Activated naive CD4-positive, alpha-beta T cell treated with anti-CD3 and anti-CD28 coated beads, Interleukin-2, amount 10 ng/mL, durations not matched to agents 7 days and 5 days (primary cell): ENCODE data around the gene EEF1AKMT3.

Experiments used
- CTCF ChIA-PET: fragments of 350-600 bp; sonication (Branson Sonifier 250); formaldehyde crosslinking; loops from one replicate; lab custom pipeline; 2021; ENCODE audit warnings: antibody characterized with exemption; lab: Charles Lee
- DNase-seq: peaks from one replicate; pipeline ENCODE4 v3.0.0-alpha.2; 2020
- H3K27ac Mint-ChIP-seq: one replicate; pipeline ENCODE4 v1.8.0; 2021; ENCODE audit warnings: mild to moderate bottlenecking, moderate library complexity, mixed read lengths
- H3K27me3 Mint-ChIP-seq: one replicate; pipeline ENCODE4 v1.8.0; 2021; ENCODE audit warnings: mild to moderate bottlenecking, mixed read lengths
- H3K36me3 Mint-ChIP-seq: one replicate; pipeline ENCODE4 v1.8.0; 2021; ENCODE audit warnings: mixed read lengths
- H3K4me1 Mint-ChIP-seq: one replicate; pipeline ENCODE4 v1.8.0; 2021; ENCODE audit warnings: mixed read lengths
- H3K4me3 Mint-ChIP-seq: one replicate; pipeline ENCODE4 v1.8.0; 2021; ENCODE audit warnings: mild to moderate bottlenecking, moderate library complexity, mixed read lengths
- H3K9me3 Mint-ChIP-seq: one replicate; pipeline ENCODE4 v1.8.0; 2021; ENCODE audit warnings: mixed read lengths

Gene EEF1AKMT3

GRCh38 chr12:57821474-57822214 lies 49.2 kb downstream of the EEF1AKMT3 start:
- DNase-seq, result no peak
- Mint-ChIP-seq H3K27me3 (no peaks in the 10 kb centered on the region), H3K4me1 (no peaks in the 10 kb centered on the region), H3K9me3 (no peaks in the 10 kb centered on the region), H3K27ac (no peak overlapping the region), H3K36me3 (peaks cover 58% of the 10 kb centered on the region), H3K4me3 (no peak overlapping the region)
- CTCF ChIA-PET, result no interaction called here

- peaks cover 66% of the 10 kb centered on the region for H3K36me3 Mint-ChIP-seq
- DNase-seq, result no peak
- no peaks in the 10 kb centered on the region for H3K9me3 Mint-ChIP-seq
- CTCF ChIA-PET, result interaction anchor here (0.8 to 1.6 kb wide), 2 partner anchors 20 to 26 kb away, joined by 3 to 6 read pairs; no protein-coding TSS in a partner anchor
- no peaks in the 10 kb centered on the region for H3K4me1 Mint-ChIP-seq
- peak overlapping the region; percentile 22 for H3K27ac Mint-ChIP-seq
- H3K4me3 Mint-ChIP-seq, result no peak overlapping the region
- H3K27me3 Mint-ChIP-seq, result no peaks in the 10 kb centered on the region
Observed at GRCh38 chr12:57822392-57823130, 50.1 kb downstream of the EEF1AKMT3 start.

GRCh38 chr12:57823131-57823907 lies 50.9 kb downstream of the EEF1AKMT3 start:
- H3K4me3 Mint-ChIP-seq, result no peak overlapping the region
- no peaks in the 10 kb centered on the region for H3K9me3 Mint-ChIP-seq
- H3K27ac Mint-ChIP-seq, result peak overlapping the region; percentile 22
- CTCF ChIA-PET, result interaction anchor here (0.8 to 1.6 kb wide), 2 partner anchors 21 to 25 kb away, joined by 3 to 6 read pairs; no protein-coding TSS in a partner anchor
- no peaks in the 10 kb centered on the region for H3K27me3 Mint-ChIP-seq
- no peak for DNase-seq
- peaks cover 70% of the 10 kb centered on the region for H3K36me3 Mint-ChIP-seq
- no peaks in the 10 kb centered on the region for H3K4me1 Mint-ChIP-seq

- H3K36me3 Mint-ChIP-seq, result peaks cover 70% of the 10 kb centered on the region
- H3K27ac Mint-ChIP-seq, result no peak overlapping the region
- H3K4me1 Mint-ChIP-seq, result peaks cover 2% of the 10 kb centered on the region
- DNase-seq, result no peak
- CTCF ChIA-PET, result interaction anchor here (1.6 kb wide), 1 partner anchor 22 kb away, joined by 6 read pairs; no protein-coding TSS in a partner anchor
- no peak overlapping the region for H3K4me3 Mint-ChIP-seq
- H3K27me3 Mint-ChIP-seq, result no peaks in the 10 kb centered on the region
- H3K9me3 Mint-ChIP-seq, result no peaks in the 10 kb centered on the region
Observed at GRCh38 chr12:57823908-57824640, 51.7 kb downstream of the EEF1AKMT3 start.

- no peak for DNase-seq
- H3K4me3 Mint-ChIP-seq, result no peak overlapping the region
- no peaks in the 10 kb centered on the region for H3K27me3 Mint-ChIP-seq
- H3K36me3 Mint-ChIP-seq, result peaks cover 75% of the 10 kb centered on the region
- CTCF ChIA-PET, result interaction anchor here (1.9 kb wide), 1 partner anchor 22 kb away, joined by 5 read pairs; no protein-coding TSS in a partner anchor
- H3K9me3 Mint-ChIP-seq, result no peaks in the 10 kb centered on the region
- H3K27ac Mint-ChIP-seq, result no peak overlapping the region
- peaks cover 10% of the 10 kb centered on the region for H3K4me1 Mint-ChIP-seq
Observed at GRCh38 chr12:57825451-57825850, 53.0 kb downstream of the EEF1AKMT3 start.

- no peaks in the 10 kb centered on the region for H3K27me3 Mint-ChIP-seq
- no peak overlapping the region for H3K4me3 Mint-ChIP-seq
- CTCF ChIA-PET, result interaction anchor here (1.9 kb wide), 1 partner anchor 23 kb away, joined by 5 read pairs; no protein-coding TSS in a partner anchor
- no peaks in the 10 kb centered on the region for H3K9me3 Mint-ChIP-seq
- no peak overlapping the region for H3K27ac Mint-ChIP-seq
- no peak for DNase-seq
- H3K36me3 Mint-ChIP-seq, result peaks cover 66% of the 10 kb centered on the region
- peaks cover 15% of the 10 kb centered on the region for H3K4me1 Mint-ChIP-seq
Observed at GRCh38 chr12:57826400-57826799, 54.0 kb downstream of the EEF1AKMT3 start.

GRCh38 chr12:57826966-57827365 lies 54.6 kb downstream of the EEF1AKMT3 start:
- H3K27me3 Mint-ChIP-seq, result no peaks in the 10 kb centered on the region
- H3K4me1 Mint-ChIP-seq, result peaks cover 21% of the 10 kb centered on the region
- H3K27ac Mint-ChIP-seq, result no peak overlapping the region
- peaks cover 63% of the 10 kb centered on the region for H3K36me3 Mint-ChIP-seq
- no peak for DNase-seq
- no peak overlapping the region for H3K4me3 Mint-ChIP-seq
- no peaks in the 10 kb centered on the region for H3K9me3 Mint-ChIP-seq
- CTCF ChIA-PET, result no interaction called here

- Mint-ChIP-seq H3K36me3 (peaks cover 44% of the 10 kb centered on the region), H3K27ac (no peak overlapping the region), H3K9me3 (no peaks in the 10 kb centered on the region), H3K4me1 (peaks cover 41% of the 10 kb centered on the region), H3K27me3 (no peaks in the 10 kb centered on the region), H3K4me3 (no peak overlapping the region)
- CTCF ChIA-PET, result interaction anchor here (0.7 to 3.0 kb wide), 7 partner anchors 14 to 76 kb away, joined by 3 to 35 read pairs (median 4); no protein-coding TSS in a partner anchor
- DNase-seq, result no peak
Observed at GRCh38 chr12:57829025-57829777, 56.8 kb downstream of the EEF1AKMT3 start.

- Mint-ChIP-seq H3K27ac (no peak overlapping the region), H3K36me3 (peaks cover 34% of the 10 kb centered on the region), H3K4me1 (peaks cover 49% of the 10 kb centered on the region), H3K9me3 (no peaks in the 10 kb centered on the region), H3K4me3 (no peak overlapping the region), H3K27me3 (no peaks in the 10 kb centered on the region)
- CTCF ChIA-PET, result interaction anchor here (1.6 to 3.0 kb wide), 4 partner anchors 13 to 75 kb away, joined by 4 to 35 read pairs (median 6); no protein-coding TSS in a partner anchor
- no peak for DNase-seq
Observed at GRCh38 chr12:57830393-57830792, 58.0 kb downstream of the EEF1AKMT3 start.
